Sigmoid colon (tissue), 4 donors: ENCODE data around the gene JAM3.

Source experiments
- POLR2A ChIP-seq, 2 donors: fragments of 450-650 bp; IDR thresholded peaks; one replicate each; pipeline ENCODE4 v1.6.1; 2016; ENCODE audit warnings: antibody characterized with exemption in 2 of 2, mild to moderate bottlenecking in 2 of 2, moderate library complexity in 2 of 2
- POLR2AphosphoS5 ChIP-seq, 4 donors: sonication (generic); formaldehyde crosslinking; IDR thresholded peaks; one replicate each; pipeline ENCODE4 v1.6.1; 2017; ENCODE audit warnings: antibody characterized with exemption in 4 of 4
- TF ChIP-seq, protein P1 (sequence below), 4 experiments: fragments of 450-650 bp in 3 of 4; fragments of 200-600 bp in 1 of 4; IDR thresholded peaks; one replicate each; pipeline ENCODE4 v1.5.1; 2016 to 2019; ENCODE audit warnings: antibody characterized with exemption in 4 of 4, mild to moderate bottlenecking in 3 of 4, moderate library complexity in 2 of 4

DNA sequence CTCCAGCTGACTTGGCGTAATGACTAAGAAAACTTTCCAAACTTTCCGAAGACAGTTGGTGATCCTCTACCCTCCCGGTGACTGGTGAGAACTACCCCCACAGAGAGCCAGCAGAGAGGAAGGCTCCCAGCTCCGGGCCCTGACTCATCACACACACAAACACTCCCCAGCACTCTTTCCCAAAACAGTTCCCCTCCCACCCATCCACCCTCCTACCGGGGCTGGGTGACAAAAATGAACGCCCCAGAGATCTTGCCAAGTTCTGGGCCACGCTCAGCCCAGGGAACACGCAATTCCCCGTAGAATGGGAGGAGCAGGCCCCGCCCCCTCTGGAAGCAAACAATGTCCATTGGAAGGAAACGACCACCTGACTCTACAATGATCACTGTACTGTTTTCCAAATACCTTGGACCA lies 21.3 kb upstream of the JAM3 start:
- TF ChIP-seq POLR2A (IDR thresholded peaks at IDR 0.05) (no peak), POLR2AphosphoS5 (IDR thresholded peaks at IDR 0.05) (peak in 2 of 4 donors; percentile 36 to 73)
- TF ChIP-seq, protein P1, sequence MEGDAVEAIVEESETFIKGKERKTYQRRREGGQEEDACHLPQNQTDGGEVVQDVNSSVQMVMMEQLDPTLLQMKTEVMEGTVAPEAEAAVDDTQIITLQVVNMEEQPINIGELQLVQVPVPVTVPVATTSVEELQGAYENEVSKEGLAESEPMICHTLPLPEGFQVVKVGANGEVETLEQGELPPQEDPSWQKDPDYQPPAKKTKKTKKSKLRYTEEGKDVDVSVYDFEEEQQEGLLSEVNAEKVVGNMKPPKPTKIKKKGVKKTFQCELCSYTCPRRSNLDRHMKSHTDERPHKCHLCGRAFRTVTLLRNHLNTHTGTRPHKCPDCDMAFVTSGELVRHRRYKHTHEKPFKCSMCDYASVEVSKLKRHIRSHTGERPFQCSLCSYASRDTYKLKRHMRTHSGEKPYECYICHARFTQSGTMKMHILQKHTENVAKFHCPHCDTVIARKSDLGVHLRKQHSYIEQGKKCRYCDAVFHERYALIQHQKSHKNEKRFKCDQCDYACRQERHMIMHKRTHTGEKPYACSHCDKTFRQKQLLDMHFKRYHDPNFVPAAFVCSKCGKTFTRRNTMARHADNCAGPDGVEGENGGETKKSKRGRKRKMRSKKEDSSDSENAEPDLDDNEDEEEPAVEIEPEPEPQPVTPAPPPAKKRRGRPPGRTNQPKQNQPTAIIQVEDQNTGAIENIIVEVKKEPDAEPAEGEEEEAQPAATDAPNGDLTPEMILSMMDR (IDR thresholded peaks at IDR 0.05): no peak
